GM12878 (cell line): Measurements from ENCODE around the gene ATG10. TPM values are rescaled to one million over a fixed set of nuclear protein-coding genes. Genes with fewer than 3 reads are reported as not detected.

Source experiments
- ATAC-seq: fragments of 200-7000 bp; cut with Tn5 transposase; 3 replicates; pipeline ENCODE4 v1.9.1; 2020; ENCODE audit warnings: mild to moderate bottlenecking, moderate library complexity
- BruUV-seq: library from RNA; stranded (reverse); fragments of 400-500 nt; replicated peaks from 2 replicates; lab custom pipeline; 2021; lab: Mats Ljungman, UMichigan
- CTCF ChIA-PET: fragments of 300-600 bp; sonication (Branson Sonifier 250); formaldehyde crosslinking; extraction: SDS; loops from one replicate; lab custom pipeline; 2021; ENCODE audit warnings: inconsistent platforms; lab: Yijun Ruan, JAX
- POLR2A ChIA-PET: fragments of 350-600 bp; formaldehyde crosslinking; extraction: SDS; loops from one replicate; lab custom pipeline; 2021; ENCODE audit warnings: inconsistent platforms; lab: Charles Lee
- RAD21 ChIA-PET: fragments of 300-600 bp; sonication (Branson Sonifier 250); formaldehyde crosslinking; loops from one replicate; lab custom pipeline; 2023; ENCODE audit warnings: antibody characterized with exemption; ENCODE audit not compliant: unreplicated experiment; lab: Charles Lee
- SMC1A ChIA-PET: fragments of 300-600 bp; sonication (Branson Sonifier 250); formaldehyde crosslinking; loops from one replicate; lab custom pipeline; 2023; ENCODE audit not compliant: unreplicated experiment, uncharacterized antibody; lab: Charles Lee
- DNase-seq: peaks from one replicate; pipeline ENCODE4 v3.0.0-alpha.2; 2011; ENCODE audit warnings: low read depth, low spot score
- FAIRE-seq: peaks from 3 replicates; lab custom pipeline; 2011; peaks lifted over from hg19 to GRCh38; lab: Jason Lieb, UNC
- H2AFZ ChIP-seq: 2 replicates; pipeline ENCODE4 v1.6.0; 2011; ENCODE audit warnings: low read depth, low read length, control low read depth; ENCODE audit not compliant: control insufficient read depth
- H3K27ac ChIP-seq: 2 replicates; pipeline ENCODE4 v1.5.1; 2011; ENCODE audit warnings: control low read depth; ENCODE audit not compliant: control insufficient read depth, insufficient read depth
- H3K27me3 ChIP-seq, 2 experiments: replicated peaks in 1 of 2; 2 replicates each; pipeline versions ENCODE4 v1.6.0 to v1.6.1; 2011; ENCODE audit warnings: low read length in 1 of 2; ENCODE audit not compliant: control insufficient read depth in 2 of 2, insufficient read depth in 2 of 2
- H3K36me3 ChIP-seq, 2 experiments: 2 replicates each; pipeline ENCODE4 v1.5.1; 2011; ENCODE audit warnings: low read length in 1 of 2; ENCODE audit not compliant: control insufficient read depth in 2 of 2, insufficient read depth in 2 of 2
- H3K4me1 ChIP-seq: 2 replicates; pipeline ENCODE4 v1.6.1; 2011; ENCODE audit warnings: mild to moderate bottlenecking, low read length, moderate library complexity, mixed read lengths; ENCODE audit not compliant: control insufficient read depth, insufficient read depth
- H3K4me2 ChIP-seq: 2 replicates; pipeline ENCODE4 v1.6.0; 2011; ENCODE audit warnings: control low read depth; ENCODE audit not compliant: control insufficient read depth, insufficient read depth
- H3K4me3 ChIP-seq: fragments of 200-600 bp; sonication (generic); 2 replicates; pipeline ENCODE4 v1.5.1; 2016
- H3K79me2 ChIP-seq: 2 replicates; pipeline ENCODE4 v1.6.0; 2011; ENCODE audit warnings: low read length; ENCODE audit not compliant: control insufficient read depth, insufficient read depth
- H3K9ac ChIP-seq: 2 replicates; pipeline ENCODE4 v1.8.0; 2011; ENCODE audit warnings: low read length, control low read depth, mixed read lengths; ENCODE audit not compliant: control insufficient read depth, insufficient read depth
- H3K9me3 ChIP-seq: replicated peaks from 3 replicates; pipeline ENCODE4 v1.5.1; 2011; ENCODE audit warnings: mild to moderate bottlenecking, low read length; ENCODE audit not compliant: control insufficient read depth, insufficient read depth
- H4K20me1 ChIP-seq: 2 replicates; pipeline ENCODE4 v1.6.0; 2011; ENCODE audit not compliant: control insufficient read depth, insufficient read depth
- CBFB ChIP-seq: IDR thresholded peaks from 2 replicates; pipeline ENCODE4 v1.6.1; 2016; ENCODE audit warnings: antibody characterized with exemption, low read depth
- GATAD2B ChIP-seq: fragments of 450-650 bp; conservative IDR thresholded peaks from 2 replicates; pipeline ENCODE4 v1.6.1; 2017; ENCODE audit warnings: low read depth, mild to moderate bottlenecking, moderate library complexity
- HDAC2 ChIP-seq: fragments of 200-600 bp; sonication (generic); IDR thresholded peaks from 2 replicates; pipeline ENCODE4 v1.6.1; 2017
- NBN ChIP-seq: fragments of 450-650 bp; IDR thresholded peaks from 2 replicates; pipeline ENCODE4 v1.6.1; 2016
- NR2C2 ChIP-seq: IDR thresholded peaks from 2 replicates; pipeline ENCODE4 v1.6.1; 2011; ENCODE audit warnings: borderline replicate concordance, low read depth; ENCODE audit not compliant: control insufficient read depth, insufficient read length
- POLR2AphosphoS2 ChIP-seq: IDR thresholded peaks from 2 replicates; pipeline ENCODE4 v1.6.1; 2011; ENCODE audit warnings: low read depth, mild to moderate bottlenecking, low read length, improper control_type of control experiment, moderate library complexity
- WGBS: methylation state at CpG from one replicate; pipeline ENCODE4 v1.1.6; 2016; ENCODE audit warnings: low lambda C conversion rate; ENCODE audit not compliant: insufficient replicate concordance, insufficient coverage; ENCODE audit errors: missing lambda C conversion rate; 5-methylcytosine and 5-hydroxymethylcytosine counted together
- in situ Hi-C: fragments of 300-500 bp; cut with MboI; formaldehyde crosslinking; loops from 9 replicates; pipeline ENCODE4 v1.14.3; 2018; ENCODE audit warnings: mixed read lengths
- intact Hi-C: fragments of 100-400 bp; cut with micrococcal nuclease; formaldehyde crosslinking; loops from one replicate; pipeline ENCODE4 v1.14.2; 2022; ENCODE audit not compliant: unreplicated experiment
- polyA plus RNA-seq, 11 experiments: library from polyadenylated mRNA; depleted of rRNA in 4 of 11; unstranded in 6 of 11; stranded (reverse) in 5 of 11; fragments of >200 nt; fragmentation: Nextera tagmentation in 4 of 11; fragmentation: Illumina TruSeq in 1 of 11; extraction: Ambion mirVana in 4 of 11; extraction: Trizol in 1 of 11; gene quantifications; 1 replicate in 1 of 11; 2 replicates in 10 of 11; pipeline versions ENCODE4 v1.2.1 to v1.2.3, GENCODE V29; 2011 to 2016; ENCODE audit warnings: inconsistent platforms in 2 of 11, missing spikeins in 2 of 11, low read depth in 1 of 11
- total RNA-seq, 4 experiments: library from RNA; depleted of rRNA in 3 of 4; stranded (reverse); fragments of >200 nt in 3 of 4; fragmentation: Illumina TruSeq in 1 of 4; extraction: Trizol in 1 of 4; gene quantifications; 2 replicates each; pipeline versions ENCODE4 v1.2.1 to v1.2.3, GENCODE V29; 2013 to 2021
- TF ChIP-seq, protein P1 (sequence below): IDR thresholded peaks from 2 replicates; pipeline ENCODE4 v1.6.1; 2011; ENCODE audit warnings: borderline replicate concordance, low read depth, mild to moderate bottlenecking, moderate library complexity, mixed read lengths, low read length; ENCODE audit not compliant: insufficient read depth; ENCODE audit errors: extremely low read length

ATG10 gene
- total and polyA plus RNA-seq, 10 of the 15 experiments (the other 5 are each of a cell fraction or from before 2014, with no cell fraction given) = 3.8 to 14.4 (median 6.5) TPM

DNA sequence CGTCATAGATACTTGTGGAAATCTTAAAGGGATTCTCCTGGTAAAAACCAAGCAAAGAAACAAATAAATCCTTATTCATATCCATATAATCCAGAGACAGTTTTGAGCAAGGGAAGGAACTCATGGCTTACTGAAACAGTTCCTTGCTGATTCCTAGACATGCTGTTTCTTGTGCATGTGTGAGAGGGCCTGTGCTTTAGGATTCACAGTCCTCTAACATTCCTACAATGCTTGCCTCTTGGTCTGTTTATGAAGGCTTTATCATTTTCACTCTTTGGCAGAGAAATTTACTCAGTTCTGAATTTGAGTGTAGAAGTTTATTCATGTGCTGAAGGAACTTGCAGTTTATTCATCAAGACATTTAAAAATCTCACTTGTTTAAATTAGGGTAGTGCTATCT is 183.0 kb downstream of the ATG10 start:
- no peaks in the 10 kb centered on the region for H3K27me3 ChIP-seq
- CTCF ChIA-PET = interaction anchor here (2.9 kb wide), 1 partner anchor 11 kb away, joined by 10 read pairs; no protein-coding TSS in a partner anchor
- in situ Hi-C loops = no loop called here
- no peak for ATAC-seq
- no peak for DNase-seq
- no peak overlapping the region for H3K4me2 ChIP-seq
- no peaks in the 10 kb centered on the region for H3K36me3 ChIP-seq
- H3K9ac ChIP-seq = no peak overlapping the region
- no peaks in the 10 kb centered on the region for H3K79me2 ChIP-seq
- RAD21 ChIA-PET = interaction anchor here (1.7 kb wide), 1 partner anchor 10 kb away, joined by 4 read pairs; no protein-coding TSS in a partner anchor
- no peak for FAIRE-seq
- no peak for TF ChIP-seq HDAC2
- TF ChIP-seq, protein P1, sequence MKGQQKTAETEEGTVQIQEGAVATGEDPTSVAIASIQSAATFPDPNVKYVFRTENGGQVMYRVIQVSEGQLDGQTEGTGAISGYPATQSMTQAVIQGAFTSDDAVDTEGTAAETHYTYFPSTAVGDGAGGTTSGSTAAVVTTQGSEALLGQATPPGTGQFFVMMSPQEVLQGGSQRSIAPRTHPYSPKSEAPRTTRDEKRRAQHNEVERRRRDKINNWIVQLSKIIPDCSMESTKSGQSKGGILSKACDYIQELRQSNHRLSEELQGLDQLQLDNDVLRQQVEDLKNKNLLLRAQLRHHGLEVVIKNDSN = no peak
- TF ChIP-seq NBN = no peak
- TF ChIP-seq NR2C2 = no peak
- TF ChIP-seq CBFB = no peak
- TF ChIP-seq POLR2AphosphoS2 = no peak
- TF ChIP-seq GATAD2B = no peak
- no peaks in the 10 kb centered on the region for H3K9me3 ChIP-seq
- POLR2A ChIA-PET = no interaction called here
- no peak overlapping the region for H3K27ac ChIP-seq
- H3K4me3 ChIP-seq = no peak overlapping the region
- intact Hi-C loops = no loop called here
- H3K4me1 ChIP-seq = no peaks in the 10 kb centered on the region
- H2AFZ ChIP-seq = no peak overlapping the region
- BruUV-seq = no TSS peak
- SMC1A ChIA-PET = interaction anchor here (2.8 kb wide), 1 partner anchor 10 kb away, joined by 12 read pairs; no protein-coding TSS in a partner anchor
- 67% methylated on average over 1 of the region's 1 CpG for WGBS
- H4K20me1 ChIP-seq = no peaks in the 10 kb centered on the region
